HL-60 (cell line): Measurements from ENCODE around the gene CCDC192.
"Not testable (repeated sequence)": the region's sequence is repeated elsewhere in the genome, so short reads cannot be mapped to it uniquely, and the experiment has no call there.

Source experiments
- DNase-seq, 2 experiments: peaks; one replicate each; pipeline ENCODE4 v3.0.0-alpha.2; 2010 to 2020; ENCODE audit warnings: low read depth in 1 of 2, low spot score in 1 of 2
- H3K27ac ChIP-seq: fragments of 250-450 bp; sonication (Bioruptor Pico); replicated peaks from 2 replicates; pipeline ENCODE4 v1.5.1; 2020; ENCODE audit warnings: mild to moderate bottlenecking, moderate library complexity
- H3K27me3 ChIP-seq: fragments of 250-450 bp; sonication (Bioruptor Pico); 2 replicates; pipeline ENCODE4 v1.5.1; 2021; ENCODE audit warnings: mild to moderate bottlenecking, moderate library complexity; ENCODE audit not compliant: insufficient read depth, poor library complexity, severe bottlenecking
- H3K4me3 ChIP-seq: replicated peaks from 2 replicates; pipeline ENCODE4 v1.5.1; 2011; ENCODE audit warnings: mild to moderate bottlenecking, control low read depth, low read length; ENCODE audit not compliant: insufficient read depth
- CTCF ChIP-seq: IDR thresholded peaks from one replicate; pipeline ENCODE4 v1.5.1; 2011; ENCODE audit warnings: low read length, control low read depth, inconsistent platforms; ENCODE audit not compliant: insufficient read depth
- GABPA ChIP-seq: IDR thresholded peaks from 2 replicates; pipeline ENCODE4 v1.6.1; 2012; ENCODE audit warnings: low read depth
- POLR2AphosphoS5 ChIP-seq: IDR thresholded peaks from 2 replicates; pipeline ENCODE4 v1.6.1; 2012; ENCODE audit warnings: low read depth
- REST ChIP-seq: IDR thresholded peaks from 2 replicates; pipeline ENCODE4 v1.6.1; 2012; ENCODE audit warnings: low read depth; ENCODE audit not compliant: insufficient replicate concordance
- SPI1 ChIP-seq: IDR thresholded peaks from 2 replicates; pipeline ENCODE4 v1.6.1; 2012; ENCODE audit warnings: low read depth, mild to moderate bottlenecking, borderline replicate concordance

Gene CCDC192

GRCh38 chr5:127777957-127778356, 74.8 kb downstream of the CCDC192 start:
- Histone ChIP-seq H3K4me3 (no peak overlapping the region), H3K27ac (no peak overlapping the region), H3K27me3 (no peaks in the 10 kb centered on the region)
- TF ChIP-seq POLR2AphosphoS5 = no peak
- no peak for TF ChIP-seq GABPA
- no peak for TF ChIP-seq SPI1
- TF ChIP-seq REST = no peak
- no peak for TF ChIP-seq CTCF
- DNase-seq = no peak

- not testable (repeated sequence) for H3K27ac ChIP-seq, H3K4me3 ChIP-seq, DNase-seq, H3K27me3 ChIP-seq
Observed at GRCh38 chr5:127782450-127782849, 79.3 kb downstream of the CCDC192 start.

GRCh38 chr5:127785098-127785927, 82.1 kb downstream of the CCDC192 start:
- TF ChIP-seq REST (no peak), CTCF (no peak), GABPA (no peak), POLR2AphosphoS5 (no peak), SPI1 (no peak)
- Histone ChIP-seq H3K4me3 (no peak overlapping the region), H3K27ac (no peak overlapping the region)

GRCh38 chr5:127791439-127791838, 88.2 kb downstream of the CCDC192 start:
- DNase-seq = no peak
- H3K4me3 ChIP-seq = no peak overlapping the region
- no peak overlapping the region for H3K27ac ChIP-seq
- H3K27me3 ChIP-seq = no peaks in the 10 kb centered on the region
- TF ChIP-seq CTCF = no peak
- TF ChIP-seq GABPA = no peak
- TF ChIP-seq REST = no peak
- no peak for TF ChIP-seq POLR2AphosphoS5
- TF ChIP-seq SPI1 = no peak

More at GRCh38 chr5:127785098-127785927, 82.1 kb downstream of the CCDC192 start:
- DNase-seq = no peak
- H3K27me3 ChIP-seq = no peaks in the 10 kb centered on the region

GRCh38 chr5:127791908-127792307, 88.7 kb downstream of the CCDC192 start:
- not testable (repeated sequence) for DNase-seq, H3K27ac ChIP-seq, H3K4me3 ChIP-seq, H3K27me3 ChIP-seq
